Breast epithelium (tissue), 4 donors: ENCODE results near the gene TMEM245. TPM values are rescaled to one million over a fixed set of nuclear protein-coding genes. Genes with fewer than 3 reads are reported as not detected.

ENCODE experiments used
- DNase-seq, 2 donors: peaks; one replicate each; pipeline ENCODE4 v3.0.0-alpha.2; 2019; ENCODE audit warnings: low spot score in 2 of 2
- H3K27ac ChIP-seq, 2 donors: fragments of 200-600 bp; sonication (generic) in 1 of 2; one replicate each; pipeline ENCODE4 v1.5.1; 2016 to 2019; ENCODE audit warnings: mild to moderate bottlenecking in 1 of 2
- H3K27me3 ChIP-seq, 2 donors: fragments of 200-600 bp; sonication (generic) in 1 of 2; one replicate each; pipeline versions ENCODE4 v1.5.1 to v1.6.0; 2017 to 2019; ENCODE audit warnings: control low read depth in 1 of 2, mild to moderate bottlenecking in 1 of 2
- H3K36me3 ChIP-seq: fragments of 200-600 bp; one replicate; pipeline ENCODE4 v1.5.1; 2019
- H3K4me1 ChIP-seq, 2 donors: fragments of 200-600 bp; sonication (generic); one replicate each; pipeline ENCODE4 v1.5.1; 2016 to 2019; ENCODE audit warnings: control low read depth in 1 of 2
- H3K4me3 ChIP-seq, 3 donors: fragments of 200-600 bp; sonication (generic); 1 replicate in 2 of 3; 2 replicates in 1 of 3; pipeline ENCODE4 v1.5.1; 2016 to 2019; ENCODE audit warnings: mild to moderate bottlenecking in 3 of 3, moderate library complexity in 2 of 3
- H3K9me3 ChIP-seq, 2 donors: fragments of 200-600 bp; sonication (generic) in 1 of 2; one replicate each; pipeline ENCODE4 v1.5.1; 2016 to 2019; ENCODE audit warnings: control low read depth in 1 of 2
- POLR2A ChIP-seq: fragments of 450-650 bp; IDR thresholded peaks from one replicate; pipeline ENCODE4 v1.6.1; 2016; ENCODE audit warnings: antibody characterized with exemption, mild to moderate bottlenecking, moderate library complexity
- POLR2AphosphoS5 ChIP-seq, 3 donors: sonication (generic); formaldehyde crosslinking; IDR thresholded peaks; one replicate each; pipeline ENCODE4 v1.6.1; 2017; ENCODE audit warnings: antibody characterized with exemption in 3 of 3
- intact Hi-C: fragments of 100-400 bp; cut with DNase I; formaldehyde crosslinking; loops from one replicate; pipeline ENCODE4 v1.15.1; 2023; ENCODE audit warnings: low total_unique reads
- total RNA-seq, 3 donors: library from RNA; depleted of rRNA; stranded (reverse); fragments of >200 nt; gene quantifications; one replicate each; pipeline ENCODE4 v1.1.0, GENCODE V29; 2016
- TF ChIP-seq, protein P1 (sequence below), 3 donors: fragments of 450-650 bp; IDR thresholded peaks; one replicate each; pipeline ENCODE4 v1.5.1; 2016 to 2017; ENCODE audit warnings: antibody characterized with exemption in 3 of 3, mild to moderate bottlenecking in 3 of 3, moderate library complexity in 3 of 3

TMEM245 gene
- total RNA-seq, 3 donors from 2014 or later, result 47.5 to 95.7 (median 74.9) TPM

DNA sequence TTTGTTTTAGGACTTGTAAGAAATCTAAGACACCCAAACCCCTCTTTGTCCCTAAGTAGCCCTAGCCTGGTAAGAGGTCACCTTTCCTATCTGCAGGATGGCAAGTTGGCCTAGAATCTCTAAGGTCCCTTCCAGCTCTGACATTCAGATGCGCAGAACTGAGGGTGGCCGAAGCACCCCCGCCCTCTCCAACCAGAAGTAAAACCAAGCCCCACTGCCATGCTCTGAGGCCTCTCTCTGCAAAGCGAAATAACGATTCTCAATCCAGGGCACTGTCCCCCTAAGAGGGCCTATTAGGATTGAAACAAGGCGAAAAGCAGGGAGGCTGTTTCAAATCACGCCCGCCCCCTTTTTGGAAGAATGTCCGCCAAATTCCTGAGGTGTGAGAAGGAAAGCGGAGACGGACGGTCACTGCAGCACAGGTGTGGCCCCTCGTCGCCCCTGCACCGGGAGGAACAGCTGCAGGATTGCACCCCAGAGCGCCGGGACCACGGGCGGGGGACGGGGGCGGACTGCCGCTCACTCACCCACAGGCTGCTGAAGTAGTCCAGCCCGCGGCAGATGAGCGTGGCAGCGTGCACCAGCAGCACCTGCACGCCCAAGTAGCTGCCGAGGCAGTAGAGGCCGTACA is 824 bp downstream of the TMEM245 start:
- H3K27me3 ChIP-seq, result no peaks in the 10 kb centered on the region
- TF ChIP-seq, protein P1, sequence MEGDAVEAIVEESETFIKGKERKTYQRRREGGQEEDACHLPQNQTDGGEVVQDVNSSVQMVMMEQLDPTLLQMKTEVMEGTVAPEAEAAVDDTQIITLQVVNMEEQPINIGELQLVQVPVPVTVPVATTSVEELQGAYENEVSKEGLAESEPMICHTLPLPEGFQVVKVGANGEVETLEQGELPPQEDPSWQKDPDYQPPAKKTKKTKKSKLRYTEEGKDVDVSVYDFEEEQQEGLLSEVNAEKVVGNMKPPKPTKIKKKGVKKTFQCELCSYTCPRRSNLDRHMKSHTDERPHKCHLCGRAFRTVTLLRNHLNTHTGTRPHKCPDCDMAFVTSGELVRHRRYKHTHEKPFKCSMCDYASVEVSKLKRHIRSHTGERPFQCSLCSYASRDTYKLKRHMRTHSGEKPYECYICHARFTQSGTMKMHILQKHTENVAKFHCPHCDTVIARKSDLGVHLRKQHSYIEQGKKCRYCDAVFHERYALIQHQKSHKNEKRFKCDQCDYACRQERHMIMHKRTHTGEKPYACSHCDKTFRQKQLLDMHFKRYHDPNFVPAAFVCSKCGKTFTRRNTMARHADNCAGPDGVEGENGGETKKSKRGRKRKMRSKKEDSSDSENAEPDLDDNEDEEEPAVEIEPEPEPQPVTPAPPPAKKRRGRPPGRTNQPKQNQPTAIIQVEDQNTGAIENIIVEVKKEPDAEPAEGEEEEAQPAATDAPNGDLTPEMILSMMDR (IDR thresholded peaks at IDR 0.05), result no peak
- TF ChIP-seq POLR2AphosphoS5 (IDR thresholded peaks at IDR 0.05), result no peak
- no peak for TF ChIP-seq POLR2A
- no peaks in the 10 kb centered on the region for H3K36me3 ChIP-seq
- DNase-seq, result no peak
- H3K9me3 ChIP-seq, result no peaks in the 10 kb centered on the region
- intact Hi-C loops, result loop anchor here (10.0 kb wide), 1 partner anchor 114 kb away; no protein-coding TSS in a partner anchor
- peaks cover 0 to 8% of the 10 kb centered on the region in 2 donors for H3K4me1 ChIP-seq
- peak overlapping the region; percentile 78 to 92 (median 80) for H3K4me3 ChIP-seq
- H3K27ac ChIP-seq, result peak overlapping the region in 1 of 2 donors; percentile 87

DNA sequence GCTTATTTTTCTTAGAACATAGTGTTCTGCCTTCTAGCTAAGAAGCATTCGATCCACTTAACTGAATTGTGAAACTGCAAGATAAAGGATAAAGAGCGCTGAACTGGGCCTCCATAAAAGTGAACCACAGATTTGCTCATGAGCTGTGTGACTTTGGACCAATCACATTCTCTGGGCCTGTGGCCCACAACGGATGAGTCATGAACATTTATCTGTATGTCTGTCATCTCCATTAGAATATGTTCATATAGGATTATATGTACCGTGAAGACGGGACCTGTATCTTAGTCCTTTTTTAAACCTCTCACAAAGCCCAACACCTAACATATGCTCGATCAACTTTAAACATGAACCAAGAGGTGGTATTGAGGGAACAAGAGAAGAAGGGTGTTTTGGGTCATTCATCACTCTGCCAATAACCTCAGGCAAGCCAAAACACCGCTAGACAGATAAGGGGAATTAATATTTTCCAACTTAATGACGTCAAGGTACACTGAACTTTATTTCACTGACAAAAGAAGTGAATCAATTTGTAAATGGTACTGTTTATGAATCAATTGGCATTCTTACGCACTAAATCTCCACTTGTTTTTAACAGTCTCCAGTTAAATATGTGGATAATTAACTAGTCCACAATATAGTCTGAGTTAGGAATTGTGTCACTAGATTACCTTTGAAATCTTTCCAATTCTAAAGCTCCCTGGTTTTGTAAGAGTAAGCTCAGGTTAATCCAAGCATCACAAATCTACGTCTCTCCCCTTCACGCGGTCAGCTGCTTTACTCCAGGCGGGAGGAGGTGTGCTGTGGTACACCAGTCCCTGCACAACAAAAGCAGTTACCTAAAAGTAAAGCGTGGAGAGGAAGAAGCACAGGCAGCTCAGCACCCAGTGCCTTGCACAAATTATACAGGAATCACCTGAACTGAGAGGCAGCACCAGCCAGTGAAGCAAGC is 1.6 kb downstream of the TMEM245 start:
- no peaks in the 10 kb centered on the region for H3K27me3 ChIP-seq
- H3K4me1 ChIP-seq, result peaks cover 0 to 8% of the 10 kb centered on the region in 2 donors
- no peaks in the 10 kb centered on the region for H3K36me3 ChIP-seq
- TF ChIP-seq, protein P1 (IDR thresholded peaks at IDR 0.05), result no peak
- TF ChIP-seq POLR2AphosphoS5 (IDR thresholded peaks at IDR 0.05) (no peak), POLR2A (no peak)
- DNase-seq, result no peak
- peak overlapping the region in 1 of 2 donors; percentile 87 for H3K27ac ChIP-seq
- H3K9me3 ChIP-seq, result no peaks in the 10 kb centered on the region
- intact Hi-C loops, result loop anchor here (10.0 kb wide), 1 partner anchor 113 kb away; no protein-coding TSS in a partner anchor
- H3K4me3 ChIP-seq, result peak overlapping the region; percentile 78 to 92 (median 80)

DNA sequence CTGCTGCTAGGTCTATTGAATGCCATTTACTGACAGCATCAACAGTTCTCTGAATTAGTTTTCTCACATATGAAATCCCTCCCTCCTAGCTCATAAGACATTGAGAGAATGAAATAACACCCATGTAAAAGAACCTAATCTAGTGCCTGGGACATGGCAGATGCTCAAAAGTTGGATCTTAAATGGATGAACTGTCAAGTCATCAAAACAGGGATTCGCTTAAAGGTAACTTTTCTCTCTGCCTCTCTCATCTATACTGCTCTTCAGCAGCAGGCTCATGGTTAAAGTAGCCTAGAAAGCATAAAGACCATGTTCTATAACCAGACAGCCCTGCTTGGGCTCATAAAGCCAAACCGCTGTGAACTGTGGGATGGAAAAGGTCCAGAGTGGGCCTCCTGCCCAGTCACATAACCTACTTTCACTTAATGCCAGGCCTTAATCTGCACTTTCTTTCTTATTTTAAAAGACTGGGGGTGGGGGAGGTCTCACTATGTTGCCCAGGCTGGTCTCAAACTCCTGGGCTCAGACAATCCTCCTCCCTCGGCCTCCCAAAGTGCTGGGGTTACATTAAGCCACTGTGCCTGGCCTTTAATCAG is 3.7 kb downstream of the TMEM245 start:
- Histone ChIP-seq H3K36me3 (no peaks in the 10 kb centered on the region), H3K9me3 (no peaks in the 10 kb centered on the region), H3K4me3 (no peak overlapping the region), H3K27ac (peak overlapping the region in 1 of 2 donors; percentile 3), H3K4me1 (peaks cover 0 to 8% of the 10 kb centered on the region in 2 donors), H3K27me3 (no peaks in the 10 kb centered on the region)
- TF ChIP-seq POLR2AphosphoS5 (IDR thresholded peaks at IDR 0.05), result no peak
- TF ChIP-seq POLR2A, result no peak
- no peak for DNase-seq
- intact Hi-C loops, result loop anchor here (10.0 kb wide), 1 partner anchor 111 kb away; no protein-coding TSS in a partner anchor

DNA sequence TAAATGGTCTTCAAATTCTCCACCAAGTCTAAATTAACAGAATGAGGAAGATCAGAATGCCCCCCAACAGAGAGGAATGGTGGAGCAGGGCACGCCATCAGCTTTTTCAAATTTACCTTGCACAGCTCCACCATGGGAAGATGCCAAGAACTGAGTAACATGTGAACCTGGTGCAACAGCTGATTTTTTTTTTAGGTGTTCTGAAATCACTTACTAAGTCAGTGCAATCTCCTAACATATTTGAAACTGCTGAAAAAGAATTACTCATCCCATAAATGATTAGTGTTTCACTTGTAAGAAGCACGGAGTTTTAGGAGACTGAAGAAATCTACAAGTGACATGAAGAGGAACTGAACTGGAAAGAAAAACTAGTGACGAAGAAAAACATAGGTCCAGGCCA is 5.1 kb downstream of the TMEM245 start:
- intact Hi-C loops, result loop anchor here (10.0 kb wide), 1 partner anchor 110 kb away; no protein-coding TSS in a partner anchor

More for the DNA sequence above, 5.1 kb downstream of the TMEM245 start:
- Histone ChIP-seq H3K9me3 (no peaks in the 10 kb centered on the region), H3K4me3 (no peak overlapping the region), H3K27me3 (no peaks in the 10 kb centered on the region), H3K27ac (no peak overlapping the region), H3K4me1 (peaks cover 0 to 13% of the 10 kb centered on the region in 2 donors), H3K36me3 (no peaks in the 10 kb centered on the region)
- TF ChIP-seq, protein P1 (IDR thresholded peaks at IDR 0.05), result no peak
- TF ChIP-seq POLR2A (no peak), POLR2AphosphoS5 (IDR thresholded peaks at IDR 0.05) (no peak)
- no peak for DNase-seq
